Effector memory CD4-positive, alpha-beta T cell (primary cell): ENCODE results near the gene FJX1.

Source experiments
- DNase-seq, 3 donors: peaks; one replicate each; pipeline ENCODE4 v3.0.0-alpha.2; 2020
- H3K27ac ChIP-seq: 2 replicates; pipeline ENCODE4 v1.7.0; 2013; ENCODE audit warnings: mild to moderate bottlenecking, low read length, moderate library complexity; ENCODE audit not compliant: insufficient read depth, poor library complexity, severe bottlenecking
- H3K27me3 ChIP-seq: replicated peaks from 2 replicates; pipeline ENCODE4 v1.7.0; 2013; ENCODE audit warnings: mild to moderate bottlenecking, low read length; ENCODE audit not compliant: insufficient read depth, control insufficient read depth, poor library complexity, severe bottlenecking
- H3K36me3 ChIP-seq: 2 replicates; pipeline ENCODE4 v1.7.0; 2013; ENCODE audit warnings: mild to moderate bottlenecking, low read length, moderate library complexity; ENCODE audit not compliant: control insufficient read depth, insufficient read depth
- H3K4me1 ChIP-seq: 2 replicates; pipeline ENCODE4 v1.7.0; 2013; ENCODE audit warnings: low read length, mild to moderate bottlenecking; ENCODE audit not compliant: control insufficient read depth, insufficient read depth, poor library complexity, severe bottlenecking
- H3K4me3 ChIP-seq: 2 replicates; pipeline ENCODE4 v1.7.0; 2013; ENCODE audit warnings: low read length, low read depth, mild to moderate bottlenecking; ENCODE audit not compliant: insufficient read depth, poor library complexity, severe bottlenecking
- H3K9me3 ChIP-seq: 2 replicates; pipeline ENCODE4 v1.7.0; 2013; ENCODE audit warnings: mild to moderate bottlenecking, low read length, moderate library complexity; ENCODE audit not compliant: control insufficient read depth
- total RNA-seq, 3 donors: gene quantifications; one replicate each; lab custom pipeline; 2026; lab: John Stamatoyannopoulos, UW

Gene FJX1, protein sequence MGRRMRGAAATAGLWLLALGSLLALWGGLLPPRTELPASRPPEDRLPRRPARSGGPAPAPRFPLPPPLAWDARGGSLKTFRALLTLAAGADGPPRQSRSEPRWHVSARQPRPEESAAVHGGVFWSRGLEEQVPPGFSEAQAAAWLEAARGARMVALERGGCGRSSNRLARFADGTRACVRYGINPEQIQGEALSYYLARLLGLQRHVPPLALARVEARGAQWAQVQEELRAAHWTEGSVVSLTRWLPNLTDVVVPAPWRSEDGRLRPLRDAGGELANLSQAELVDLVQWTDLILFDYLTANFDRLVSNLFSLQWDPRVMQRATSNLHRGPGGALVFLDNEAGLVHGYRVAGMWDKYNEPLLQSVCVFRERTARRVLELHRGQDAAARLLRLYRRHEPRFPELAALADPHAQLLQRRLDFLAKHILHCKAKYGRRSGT
- total RNA-seq, result 0 reads per million in 3 donors

- Histone ChIP-seq H3K36me3 (no peaks in the 10 kb centered on the region), H3K9me3 (no peaks in the 10 kb centered on the region), H3K4me1 (peaks cover 18% of the 10 kb centered on the region), H3K27me3 (peaks cover 25% of the 10 kb centered on the region), H3K4me3 (peak within 1 kb of the TSS; percentile 46), H3K27ac (no peak within 1 kb of the TSS)
- no peak for DNase-seq
These were observed at the start of gene FJX1 for GRCh38 chr11:35617687-35618496. TSS of gene FJX1 (plus strand) at chr11:35618460. CDS start at chr11:35618637, 177 bp downstream.

DNA sequence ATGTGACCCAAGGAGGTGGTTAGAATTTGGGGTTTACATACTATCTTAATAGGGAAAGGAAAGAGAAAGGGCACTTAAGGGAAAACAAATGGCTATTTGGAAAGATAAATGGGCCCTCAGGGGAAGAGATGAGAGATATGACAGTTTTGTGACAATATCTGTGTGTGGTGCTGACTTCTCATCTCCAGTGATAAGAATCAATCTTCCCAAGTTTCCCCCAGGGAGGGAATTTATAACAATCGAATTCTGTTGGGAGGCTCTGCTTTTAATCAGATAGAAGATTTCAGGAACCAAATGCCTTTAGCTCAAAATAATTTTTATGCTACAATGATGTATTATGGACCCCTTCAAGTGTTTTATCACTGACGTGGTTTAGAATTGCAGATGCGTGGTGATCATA lies 46.6 kb upstream of the FJX1 start:
- H3K27ac ChIP-seq, result no peak overlapping the region
- no peaks in the 10 kb centered on the region for H3K9me3 ChIP-seq
- H3K4me1 ChIP-seq, result no peaks in the 10 kb centered on the region
- DNase-seq, result no peak
- no peak overlapping the region for H3K4me3 ChIP-seq
- no peaks in the 10 kb centered on the region for H3K27me3 ChIP-seq
- no peaks in the 10 kb centered on the region for H3K36me3 ChIP-seq

- Histone ChIP-seq H3K36me3 (no peaks in the 10 kb centered on the region), H3K4me1 (no peaks in the 10 kb centered on the region), H3K27me3 (peaks cover 3% of the 10 kb centered on the region), H3K4me3 (no peak overlapping the region), H3K9me3 (no peaks in the 10 kb centered on the region), H3K27ac (no peak overlapping the region)
- DNase-seq, result no peak
These were observed 38.5 kb upstream of the FJX1 start for GRCh38 chr11:35579557-35580396.

- Histone ChIP-seq H3K4me3 (no peak overlapping the region), H3K27me3 (peaks cover 3% of the 10 kb centered on the region), H3K4me1 (no peaks in the 10 kb centered on the region), H3K36me3 (no peaks in the 10 kb centered on the region), H3K9me3 (no peaks in the 10 kb centered on the region), H3K27ac (no peak overlapping the region)
- DNase-seq, result no peak
These were observed 37.9 kb upstream of the FJX1 start for GRCh38 chr11:35580397-35580781.

- Histone ChIP-seq H3K4me3 (no peak overlapping the region), H3K4me1 (no peaks in the 10 kb centered on the region), H3K27ac (no peak overlapping the region), H3K9me3 (no peaks in the 10 kb centered on the region), H3K27me3 (peaks cover 3% of the 10 kb centered on the region), H3K36me3 (no peaks in the 10 kb centered on the region)
- DNase-seq, result no peak
These were observed 36.2 kb upstream of the FJX1 start for GRCh38 chr11:35582033-35582432.

DNA sequence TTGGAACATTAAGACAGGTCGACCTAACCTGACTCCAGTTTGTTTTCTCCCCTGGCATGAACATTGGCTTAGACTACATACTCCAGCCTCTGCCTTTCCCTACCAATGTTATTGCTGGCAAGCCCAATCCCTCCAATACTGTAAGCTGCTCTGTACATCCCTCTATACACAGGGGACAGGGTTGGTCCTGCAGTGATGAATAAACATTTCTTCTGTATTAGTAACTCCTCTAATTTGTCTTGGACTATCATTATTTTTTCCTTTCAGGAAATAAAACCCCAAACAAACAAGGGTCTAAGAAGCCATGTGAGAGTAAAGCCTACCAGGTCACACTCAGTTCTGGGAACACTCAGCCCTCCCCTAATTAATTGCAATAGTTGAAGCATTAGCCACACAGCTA lies 35.1 kb upstream of the FJX1 start:
- DNase-seq, result no peak

GRCh38 chr11:35583843-35584242 lies 34.4 kb upstream of the FJX1 start:
- Histone ChIP-seq H3K27ac (no peak overlapping the region), H3K4me1 (no peaks in the 10 kb centered on the region), H3K27me3 (peaks cover 3% of the 10 kb centered on the region), H3K4me3 (no peak overlapping the region), H3K36me3 (no peaks in the 10 kb centered on the region), H3K9me3 (no peaks in the 10 kb centered on the region)
- DNase-seq, result no peak

More for the DNA sequence above, 35.1 kb upstream of the FJX1 start:
- no peaks in the 10 kb centered on the region for H3K4me1 ChIP-seq
- no peaks in the 10 kb centered on the region for H3K9me3 ChIP-seq
- no peaks in the 10 kb centered on the region for H3K36me3 ChIP-seq
- peaks cover 3% of the 10 kb centered on the region for H3K27me3 ChIP-seq
- no peak overlapping the region for H3K4me3 ChIP-seq
- no peak overlapping the region for H3K27ac ChIP-seq

GRCh38 chr11:35584321-35584720 lies 33.9 kb upstream of the FJX1 start:
- no peak for DNase-seq
- no peak overlapping the region for H3K27ac ChIP-seq

GRCh38 chr11:35585416-35585815 lies 32.8 kb upstream of the FJX1 start:
- no peaks in the 10 kb centered on the region for H3K9me3 ChIP-seq
- H3K36me3 ChIP-seq, result no peaks in the 10 kb centered on the region
- no peak for DNase-seq
- no peak overlapping the region for H3K27ac ChIP-seq
- no peaks in the 10 kb centered on the region for H3K27me3 ChIP-seq
- H3K4me3 ChIP-seq, result no peak overlapping the region
- H3K4me1 ChIP-seq, result no peaks in the 10 kb centered on the region

More at GRCh38 chr11:35584321-35584720, 33.9 kb upstream of the FJX1 start:
- H3K9me3 ChIP-seq, result no peaks in the 10 kb centered on the region
- H3K4me1 ChIP-seq, result no peaks in the 10 kb centered on the region
- no peak overlapping the region for H3K4me3 ChIP-seq
- H3K27me3 ChIP-seq, result peaks cover 3% of the 10 kb centered on the region
- no peaks in the 10 kb centered on the region for H3K36me3 ChIP-seq
